Activated CD8-positive, alpha-beta memory T cell treated with anti-CD3 and anti-CD28 coated beads for 48 hours (primary cell): ENCODE results near the gene GYS2.

ENCODE experiments used
- DNase-seq, 3 experiments: peaks; one replicate each; pipeline ENCODE4 v3.0.0-alpha.2; 2020; ENCODE audit warnings: low read depth in 2 of 3, low spot score in 2 of 3

The GYS2 gene

GRCh38 chr12:21509768-21510167, 94.9 kb downstream of the GYS2 start:
- DNase-seq, result no peak

GRCh38 chr12:21507849-21508248, 96.8 kb downstream of the GYS2 start:
- DNase-seq, result no peak

GRCh38 chr12:21505888-21506287, 98.8 kb downstream of the GYS2 start:
- no peak for DNase-seq

GRCh38 chr12:21502872-21503271, 101.8 kb downstream of the GYS2 start:
- no peak for DNase-seq

GRCh38 chr12:21502164-21502496, 102.5 kb downstream of the GYS2 start:
- DNase-seq, result peak in 1 of 3 experiments; percentile 21

GRCh38 chr12:21501258-21502163, 103.1 kb downstream of the GYS2 start, which contains the start of the genes GOLT1B and RECQL:
GOLT1B (plus strand) TSS chr12:21501789; CDS start chr12:21501924, 135 bp downstream.
RECQL (minus strand) TSS chr12:21501635; CDS start chr12:21499570, 2,065 bp downstream.
- DNase-seq, result peak; percentile 61 to 78 (median 77)

- no peak for DNase-seq
Measured at GRCh38 chr12:21500786-21501257, 103.8 kb downstream of the GYS2 start.

GRCh38 chr12:21499765-21500164, 104.9 kb downstream of the GYS2 start:
- DNase-seq, result no peak
